Activated CD8-positive, alpha-beta T cell treated with anti-CD3 and anti-CD28 coated beads for 36 hours (primary cell): ENCODE data around the gene PIEZO2. TPM values are rescaled to one million over a fixed set of nuclear protein-coding genes. Genes with fewer than 3 reads are reported as not detected.

Source experiments
- ATAC-seq: fragments of 200-7000 bp; cut with Tn5 transposase; one replicate; pipeline ENCODE4 v1.10.0; 2021; ENCODE audit warnings: mild to moderate bottlenecking, moderate library complexity
- CTCF ChIA-PET: fragments of 350-600 bp; sonication (Branson Sonifier 250); formaldehyde crosslinking; loops from one replicate; lab custom pipeline; 2021; ENCODE audit warnings: antibody characterized with exemption; lab: Charles Lee
- POLR2A ChIA-PET: fragments of 350-600 bp; sonication (Branson Sonifier 250); formaldehyde crosslinking; loops from one replicate; lab custom pipeline; 2021; ENCODE audit warnings: antibody characterized with exemption; lab: Charles Lee
- DNase-seq: peaks from one replicate; pipeline ENCODE4 v3.0.0-alpha.2; 2020
- H3K27ac Mint-ChIP-seq: one replicate; pipeline ENCODE4 v1.8.0; 2021; ENCODE audit warnings: mild to moderate bottlenecking, mixed read lengths
- H3K27me3 Mint-ChIP-seq: one replicate; pipeline ENCODE4 v1.8.0; 2021; ENCODE audit warnings: mixed read lengths
- H3K36me3 Mint-ChIP-seq: one replicate; pipeline ENCODE4 v1.8.0; 2021; ENCODE audit warnings: low read depth, mixed read lengths
- H3K4me1 Mint-ChIP-seq: one replicate; pipeline ENCODE4 v1.8.0; 2021; ENCODE audit warnings: low read depth, mixed read lengths
- H3K4me3 Mint-ChIP-seq: one replicate; pipeline ENCODE4 v1.8.0; 2021; ENCODE audit warnings: mild to moderate bottlenecking, moderate library complexity, mixed read lengths
- H3K9me3 Mint-ChIP-seq: one replicate; pipeline ENCODE4 v1.8.0; 2021; ENCODE audit warnings: mixed read lengths
- intact Hi-C: fragments of 100-400 bp; cut with micrococcal nuclease; formaldehyde crosslinking; loops from one replicate; pipeline ENCODE4 v1.10.0; 2022
- total RNA-seq, 2 experiments: library from RNA; stranded (reverse); gene quantifications; one replicate each; pipeline ENCODE4 v1.2.3, GENCODE V29; 2021
- TF ChIP-seq, protein P1 (sequence below): fragments of 200-600 bp; IDR thresholded peaks from one replicate; pipeline ENCODE4 v1.8.0; 2022; ENCODE audit warnings: antibody characterized with exemption, mild to moderate bottlenecking

PIEZO2 gene
- total RNA-seq, 2 experiments from 2014 or later = not detected

- H3K27ac Mint-ChIP-seq = no peak overlapping the region
- no peak for DNase-seq
- H3K27me3 Mint-ChIP-seq = peaks cover 4% of the 10 kb centered on the region
- intact Hi-C loops = no loop called here
- H3K9me3 Mint-ChIP-seq = peaks cover under 1% of the 10 kb centered on the region
- ATAC-seq = no peak
- TF ChIP-seq, protein P1, sequence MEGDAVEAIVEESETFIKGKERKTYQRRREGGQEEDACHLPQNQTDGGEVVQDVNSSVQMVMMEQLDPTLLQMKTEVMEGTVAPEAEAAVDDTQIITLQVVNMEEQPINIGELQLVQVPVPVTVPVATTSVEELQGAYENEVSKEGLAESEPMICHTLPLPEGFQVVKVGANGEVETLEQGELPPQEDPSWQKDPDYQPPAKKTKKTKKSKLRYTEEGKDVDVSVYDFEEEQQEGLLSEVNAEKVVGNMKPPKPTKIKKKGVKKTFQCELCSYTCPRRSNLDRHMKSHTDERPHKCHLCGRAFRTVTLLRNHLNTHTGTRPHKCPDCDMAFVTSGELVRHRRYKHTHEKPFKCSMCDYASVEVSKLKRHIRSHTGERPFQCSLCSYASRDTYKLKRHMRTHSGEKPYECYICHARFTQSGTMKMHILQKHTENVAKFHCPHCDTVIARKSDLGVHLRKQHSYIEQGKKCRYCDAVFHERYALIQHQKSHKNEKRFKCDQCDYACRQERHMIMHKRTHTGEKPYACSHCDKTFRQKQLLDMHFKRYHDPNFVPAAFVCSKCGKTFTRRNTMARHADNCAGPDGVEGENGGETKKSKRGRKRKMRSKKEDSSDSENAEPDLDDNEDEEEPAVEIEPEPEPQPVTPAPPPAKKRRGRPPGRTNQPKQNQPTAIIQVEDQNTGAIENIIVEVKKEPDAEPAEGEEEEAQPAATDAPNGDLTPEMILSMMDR = no peak
- ChIA-PET CTCF (no interaction called here), POLR2A (no interaction called here)
- H3K4me1 Mint-ChIP-seq = no peaks in the 10 kb centered on the region
- H3K36me3 Mint-ChIP-seq = no peaks in the 10 kb centered on the region
- H3K4me3 Mint-ChIP-seq = no peak overlapping the region
Measured at GRCh38 chr18:10950876-10951630, 198.3 kb downstream of the PIEZO2 start.

GRCh38 chr18:10950080-10950875, 199.1 kb downstream of the PIEZO2 start:
- CTCF ChIA-PET = no interaction called here

DNA sequence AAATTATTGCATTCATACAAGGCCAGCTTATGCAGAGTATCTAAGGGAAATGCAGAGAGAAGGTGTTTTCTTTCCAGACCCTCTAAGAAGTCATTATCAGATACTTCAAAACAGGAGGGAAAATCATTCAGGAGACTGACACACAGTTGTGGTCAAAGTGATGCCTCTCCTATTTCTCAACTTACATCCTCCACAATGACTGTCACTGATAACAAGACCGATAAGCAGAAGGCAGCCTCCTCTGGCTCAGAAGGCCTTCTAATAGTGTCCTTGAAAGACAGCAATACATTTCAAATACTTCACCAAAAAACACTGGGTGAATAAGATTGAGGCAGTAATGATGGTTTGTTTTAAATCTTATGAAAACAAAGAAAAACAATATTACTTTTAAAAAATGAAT, 199.7 kb downstream of the PIEZO2 start:
- ChIA-PET CTCF (no interaction called here), POLR2A (no interaction called here)
- H3K9me3 Mint-ChIP-seq = peaks cover 14% of the 10 kb centered on the region
- ATAC-seq = no peak
- H3K4me1 Mint-ChIP-seq = no peaks in the 10 kb centered on the region
- DNase-seq = no peak
- H3K36me3 Mint-ChIP-seq = no peaks in the 10 kb centered on the region
- no peak overlapping the region for H3K27ac Mint-ChIP-seq
- H3K27me3 Mint-ChIP-seq = peaks cover 4% of the 10 kb centered on the region
- no peak overlapping the region for H3K4me3 Mint-ChIP-seq
- TF ChIP-seq, protein P1 = no peak
- intact Hi-C loops = no loop called here

More at GRCh38 chr18:10950080-10950875, 199.1 kb downstream of the PIEZO2 start:
- peaks cover 9% of the 10 kb centered on the region for H3K9me3 Mint-ChIP-seq
- ATAC-seq (no peak), DNase-seq (no peak)
- no peak overlapping the region for H3K27ac Mint-ChIP-seq
- peaks cover 4% of the 10 kb centered on the region for H3K27me3 Mint-ChIP-seq
- POLR2A ChIA-PET = no interaction called here
- H3K36me3 Mint-ChIP-seq = no peaks in the 10 kb centered on the region
- H3K4me3 Mint-ChIP-seq = no peak overlapping the region
- H3K4me1 Mint-ChIP-seq = no peaks in the 10 kb centered on the region
- intact Hi-C loops = no loop called here
- TF ChIP-seq, protein P1 = no peak

DNA sequence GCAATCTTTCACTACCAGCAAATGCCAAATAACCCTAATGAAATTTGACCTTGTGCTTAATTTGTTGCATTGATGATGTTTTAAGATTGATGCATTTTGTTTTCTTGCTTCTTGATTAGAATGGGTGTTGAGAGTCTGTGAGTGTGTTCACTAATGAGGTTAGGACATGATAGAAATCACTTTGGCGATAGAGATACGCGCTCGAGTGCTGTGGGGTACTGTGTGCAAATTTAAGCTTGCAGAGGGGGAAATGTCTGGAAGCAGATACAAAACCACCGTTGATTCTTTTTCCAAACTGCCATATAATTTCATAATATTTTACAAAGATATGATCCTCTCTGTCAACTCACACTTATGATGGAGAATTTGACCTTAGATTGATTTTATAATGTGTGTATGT, 200.9 kb downstream of the PIEZO2 start:
- no peak for DNase-seq
- Mint-ChIP-seq H3K4me1 (no peaks in the 10 kb centered on the region), H3K4me3 (no peak overlapping the region), H3K27ac (no peak overlapping the region), H3K27me3 (peaks cover 1% of the 10 kb centered on the region), H3K9me3 (peaks cover 16% of the 10 kb centered on the region), H3K36me3 (no peaks in the 10 kb centered on the region)
- ATAC-seq = no peak
- TF ChIP-seq, protein P1 = no peak
- POLR2A ChIA-PET = interaction anchor here (0.6 kb wide), 1 partner anchor 22 kb away, joined by 3 read pairs; no protein-coding TSS in a partner anchor
- CTCF ChIA-PET = interaction anchor here (0.7 kb wide), 1 partner anchor 24 kb away, joined by 3 read pairs; no protein-coding TSS in a partner anchor
- intact Hi-C loops = no loop called here

DNA sequence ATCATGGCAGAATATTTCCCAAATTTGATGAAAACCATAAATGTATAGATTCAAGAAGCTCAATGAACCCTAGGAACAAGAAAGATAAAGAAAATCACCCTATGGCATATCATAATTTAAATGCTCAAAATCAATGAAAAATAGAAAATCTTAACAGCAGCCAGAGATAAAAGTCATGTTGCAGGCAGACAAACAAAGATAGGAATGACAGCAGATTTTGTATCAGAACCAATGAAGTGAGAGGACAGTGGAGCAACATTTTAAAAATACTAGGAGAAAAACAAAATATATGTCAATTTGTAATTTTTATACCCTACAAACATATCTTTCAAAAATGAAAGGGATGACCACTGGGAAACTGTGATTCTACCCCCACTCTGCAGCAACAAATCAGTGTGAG, 203.3 kb downstream of the PIEZO2 start:
- TF ChIP-seq, protein P1 = no peak
- H3K4me3 Mint-ChIP-seq = no peak overlapping the region
- intact Hi-C loops = no loop called here
- POLR2A ChIA-PET = no interaction called here
- peaks cover 16% of the 10 kb centered on the region for H3K9me3 Mint-ChIP-seq
- H3K27me3 Mint-ChIP-seq = peaks cover 3% of the 10 kb centered on the region
- ATAC-seq = no peak
- no peak for DNase-seq
- CTCF ChIA-PET = no interaction called here
- H3K36me3 Mint-ChIP-seq = no peaks in the 10 kb centered on the region
- no peaks in the 10 kb centered on the region for H3K4me1 Mint-ChIP-seq
- no peak overlapping the region for H3K27ac Mint-ChIP-seq
